HepG2 (cell line): ENCODE data around the gene NFKBIA. TPM values are rescaled to one million over a fixed set of nuclear protein-coding genes. Genes with fewer than 3 reads are reported as not detected.

Experiments
- GTF3A ChIP-seq: sonication (generic); formaldehyde crosslinking; conservative IDR thresholded peaks from 2 replicates; pipeline ENCODE4 v1.4.0; 2020; ENCODE audit warnings: mild to moderate bottlenecking, missing genetic modification reagents
- HOXA3 ChIP-seq: sonication (generic); formaldehyde crosslinking; IDR thresholded peaks from 2 replicates; pipeline ENCODE4 v1.5.0; 2020; ENCODE audit warnings: missing genetic modification reagents
- MIXL1 ChIP-seq: IDR thresholded peaks from 2 replicates; pipeline ENCODE4 v1.6.1; 2016
- NFATC3 ChIP-seq: sonication (generic); formaldehyde crosslinking; IDR thresholded peaks from 2 replicates; pipeline ENCODE4 v1.5.1; 2020; ENCODE audit warnings: mild to moderate bottlenecking, missing genetic modification reagents
- PHF8 ChIP-seq: sonication (generic); formaldehyde crosslinking; IDR thresholded peaks from 2 replicates; pipeline ENCODE4 v1.5.0; 2020; ENCODE audit warnings: missing genetic modification reagents
- POLR2A ChIP-seq, 2 experiments: IDR thresholded peaks; 2 replicates each; pipeline ENCODE4 v1.6.1; 2011; ENCODE audit warnings: low read depth in 2 of 2, low read length in 2 of 2, mild to moderate bottlenecking in 1 of 2, moderate library complexity in 1 of 2; ENCODE audit not compliant: insufficient read depth in 1 of 2
- SMC3 ChIP-seq: IDR thresholded peaks from 2 replicates; pipeline ENCODE4 v1.6.1; 2011; ENCODE audit warnings: low read length, improper control_type of control experiment
- SRF ChIP-seq: IDR thresholded peaks from 2 replicates; pipeline ENCODE4 v1.6.1; 2011; ENCODE audit warnings: mild to moderate bottlenecking, low read depth, low read length, moderate library complexity
- TAF15 ChIP-seq: fragments of 200-400 bp; formaldehyde crosslinking; IDR thresholded peaks from one replicate; pipeline ENCODE4 v1.6.1; 2018; ENCODE audit warnings: mild to moderate bottlenecking, low read depth, low read length; ENCODE audit not compliant: poor library complexity, severe bottlenecking
- TGIF2 ChIP-seq: IDR thresholded peaks from 2 replicates; pipeline ENCODE4 v1.6.1; 2016; ENCODE audit warnings: control low read depth, missing compliant biosample characterization
- ZMAT3 ChIP-seq: sonication (generic); formaldehyde crosslinking; conservative IDR thresholded peaks from 2 replicates; pipeline ENCODE4 v1.7.0; 2021; ENCODE audit warnings: missing genetic modification reagents
- ZNF17 ChIP-seq: sonication (generic); formaldehyde crosslinking; IDR thresholded peaks from 2 replicates; pipeline ENCODE4 v1.5.0; 2020; ENCODE audit warnings: mild to moderate bottlenecking, missing genetic modification reagents
- ZNF180 ChIP-seq: sonication (generic); formaldehyde crosslinking; IDR thresholded peaks from 2 replicates; pipeline ENCODE4 v1.4.0; 2020; ENCODE audit warnings: low read depth, missing genetic modification reagents, borderline replicate concordance
- ZNF225 ChIP-seq: sonication (generic); formaldehyde crosslinking; IDR thresholded peaks from 2 replicates; pipeline ENCODE4 v1.4.0; 2020; ENCODE audit warnings: mild to moderate bottlenecking, missing genetic modification reagents
- ZNF570 ChIP-seq: sonication (generic); formaldehyde crosslinking; IDR thresholded peaks from 2 replicates; pipeline ENCODE4 v1.4.0; 2020; ENCODE audit warnings: mild to moderate bottlenecking, missing genetic modification reagents, borderline replicate concordance
- polyA plus RNA-seq, 8 experiments: library from polyadenylated mRNA; depleted of rRNA in 3 of 8; stranded (reverse) in 7 of 8; unstranded in 1 of 8; fragments of >200 nt; fragmentation: Illumina TruSeq in 4 of 8; extraction: Trizol in 4 of 8; gene quantifications; 2 replicates each; pipeline versions ENCODE4 v1.2.1 to v1.2.3, GENCODE V29; 2011 to 2016; ENCODE audit warnings: low read depth in 4 of 8, missing spikeins in 1 of 8, mixed read lengths in 1 of 8; ENCODE audit not compliant: insufficient read depth in 1 of 8
- total RNA-seq, 5 experiments: library from RNA; depleted of rRNA; stranded (reverse); fragments of >200 nt; fragmentation: Illumina TruSeq; extraction: Trizol; gene quantifications; 2 replicates each; pipeline ENCODE4 v1.2.3, GENCODE V29; 2016; ENCODE audit warnings: low read depth in 1 of 5
- TF ChIP-seq, protein P1 (sequence below): sonication (generic); formaldehyde crosslinking; IDR thresholded peaks from 2 replicates; pipeline ENCODE4 v1.4.0; 2020; ENCODE audit warnings: mild to moderate bottlenecking, missing genetic modification reagents
- TF ChIP-seq, protein P2 (sequence below): sonication (generic); formaldehyde crosslinking; IDR thresholded peaks from 2 replicates; pipeline ENCODE4 v1.4.0; 2020; ENCODE audit warnings: missing genetic modification reagents

NFKBIA gene
- total and polyA plus RNA-seq, 2 of the 13 experiments (the other 11 are each of a cell fraction or from before 2014, with no cell fraction given) = 197 to 319 TPM

DNA sequence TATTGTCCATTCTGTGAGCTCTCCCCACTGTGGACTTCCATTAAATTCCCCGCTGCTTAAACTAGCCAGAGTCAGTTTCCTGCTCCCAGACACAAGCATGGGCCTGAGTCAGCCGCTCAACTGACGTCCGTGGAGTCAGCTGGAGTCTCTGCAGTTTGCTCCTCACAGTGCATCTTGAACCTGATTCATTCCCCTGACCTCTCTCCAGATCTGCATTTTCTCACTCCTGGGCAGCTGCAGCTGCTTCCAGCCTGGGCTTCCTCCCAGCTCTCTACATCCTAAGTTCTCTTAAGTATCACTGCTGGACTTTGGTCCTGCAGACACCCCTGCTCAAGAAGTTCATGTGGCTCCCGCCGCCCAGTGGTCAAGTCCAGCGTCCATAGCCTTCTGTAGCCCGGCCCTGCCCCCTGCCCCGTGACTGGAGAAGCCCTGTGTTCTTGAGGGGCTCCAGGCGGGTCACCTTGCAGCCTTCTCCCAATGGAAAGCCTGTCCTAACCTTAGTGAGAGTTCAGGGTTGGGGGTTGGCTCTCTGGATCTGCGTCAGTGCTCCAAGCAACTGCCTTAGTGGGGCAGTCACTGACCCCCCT lies 20.0 kb downstream of the NFKBIA start (continued):
- TF ChIP-seq, protein P1, sequence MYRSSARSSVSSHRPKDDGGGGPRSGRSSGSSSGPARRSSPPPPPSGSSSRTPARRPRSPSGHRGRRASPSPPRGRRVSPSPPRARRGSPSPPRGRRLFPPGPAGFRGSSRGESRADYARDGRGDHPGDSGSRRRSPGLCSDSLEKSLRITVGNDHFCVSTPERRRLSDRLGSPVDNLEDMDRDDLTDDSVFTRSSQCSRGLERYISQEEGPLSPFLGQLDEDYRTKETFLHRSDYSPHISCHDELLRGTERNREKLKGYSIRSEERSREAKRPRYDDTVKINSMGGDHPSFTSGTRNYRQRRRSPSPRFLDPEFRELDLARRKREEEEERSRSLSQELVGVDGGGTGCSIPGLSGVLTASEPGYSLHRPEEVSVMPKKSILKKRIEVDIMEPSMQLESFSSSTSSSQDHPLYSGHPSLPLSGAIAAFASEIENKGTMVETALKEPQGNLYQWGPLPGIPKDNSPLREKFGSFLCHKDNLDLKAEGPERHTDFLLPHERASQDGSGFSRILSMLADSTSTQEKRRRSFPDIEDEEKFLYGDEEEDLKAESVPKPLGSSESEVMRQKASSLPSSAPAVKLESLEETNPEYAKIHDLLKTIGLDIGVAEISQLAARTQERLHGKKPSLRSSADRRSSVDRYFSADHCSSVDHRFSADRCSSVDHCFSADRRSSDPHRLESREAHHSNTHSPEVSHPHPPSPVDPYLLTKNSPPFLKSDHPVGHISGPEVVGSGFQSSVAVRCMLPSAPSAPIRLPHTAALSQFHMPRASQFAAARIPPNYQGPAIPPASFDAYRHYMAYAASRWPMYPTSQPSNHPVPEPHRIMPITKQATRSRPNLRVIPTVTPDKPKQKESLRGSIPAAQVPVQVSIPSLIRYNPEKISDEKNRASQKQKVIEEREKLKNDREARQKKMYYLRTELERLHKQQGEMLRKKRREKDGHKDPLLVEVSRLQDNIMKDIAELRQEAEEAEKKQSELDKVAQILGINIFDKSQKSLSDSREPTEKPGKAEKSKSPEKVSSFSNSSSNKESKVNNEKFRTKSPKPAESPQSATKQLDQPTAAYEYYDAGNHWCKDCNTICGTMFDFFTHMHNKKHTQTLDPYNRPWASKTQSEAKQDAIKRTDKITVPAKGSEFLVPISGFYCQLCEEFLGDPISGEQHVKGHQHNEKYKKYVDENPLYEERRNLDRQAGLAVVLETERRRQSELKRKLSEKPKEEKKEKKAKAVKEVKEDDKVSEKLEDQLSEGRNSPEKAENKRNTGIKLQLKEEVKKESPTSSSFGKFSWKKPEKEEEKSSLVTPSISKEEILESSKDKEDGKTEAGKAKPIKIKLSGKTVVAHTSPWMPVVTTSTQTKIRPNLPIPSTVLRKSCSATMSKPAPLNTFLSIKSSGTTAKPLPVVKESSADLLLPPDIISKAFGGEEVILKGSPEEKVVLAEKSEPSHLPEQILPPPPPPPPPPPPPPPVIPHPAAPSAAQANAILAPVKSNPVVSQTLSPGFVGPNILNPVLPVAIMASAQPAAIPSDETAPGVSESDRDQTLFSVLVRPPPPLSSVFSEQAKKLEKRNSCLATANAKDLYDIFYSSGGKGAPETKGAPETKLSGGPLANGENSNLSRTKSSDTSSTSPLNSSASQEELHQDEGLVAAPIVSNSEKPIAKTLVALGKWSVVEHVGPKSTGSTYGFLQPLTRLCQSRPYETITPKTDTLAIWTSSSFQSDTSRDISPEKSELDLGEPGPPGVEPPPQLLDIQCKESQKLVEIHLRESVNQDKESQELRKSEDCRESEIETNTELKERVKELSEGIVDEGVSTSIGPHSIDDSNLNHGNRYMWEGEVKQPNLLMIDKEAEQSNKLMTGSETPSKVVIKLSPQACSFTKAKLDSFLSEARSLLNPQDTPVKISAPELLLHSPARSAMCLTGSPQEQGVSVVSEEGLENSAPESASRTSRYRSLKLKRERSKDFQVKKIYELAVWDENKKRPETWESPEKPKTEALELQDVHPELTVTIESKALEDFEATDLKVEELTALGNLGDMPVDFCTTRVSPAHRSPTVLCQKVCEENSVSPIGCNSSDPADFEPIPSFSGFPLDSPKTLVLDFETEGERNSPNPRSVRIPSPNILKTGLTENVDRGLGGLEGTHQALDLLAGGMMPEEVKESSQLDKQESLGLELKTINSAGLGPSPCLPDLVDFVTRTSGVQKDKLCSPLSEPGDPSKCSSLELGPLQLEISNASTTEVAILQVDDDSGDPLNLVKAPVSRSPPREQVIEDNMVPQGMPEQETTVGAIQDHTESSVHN (CRISPR knock-in tag) = no peak
- TF ChIP-seq, protein P2, sequence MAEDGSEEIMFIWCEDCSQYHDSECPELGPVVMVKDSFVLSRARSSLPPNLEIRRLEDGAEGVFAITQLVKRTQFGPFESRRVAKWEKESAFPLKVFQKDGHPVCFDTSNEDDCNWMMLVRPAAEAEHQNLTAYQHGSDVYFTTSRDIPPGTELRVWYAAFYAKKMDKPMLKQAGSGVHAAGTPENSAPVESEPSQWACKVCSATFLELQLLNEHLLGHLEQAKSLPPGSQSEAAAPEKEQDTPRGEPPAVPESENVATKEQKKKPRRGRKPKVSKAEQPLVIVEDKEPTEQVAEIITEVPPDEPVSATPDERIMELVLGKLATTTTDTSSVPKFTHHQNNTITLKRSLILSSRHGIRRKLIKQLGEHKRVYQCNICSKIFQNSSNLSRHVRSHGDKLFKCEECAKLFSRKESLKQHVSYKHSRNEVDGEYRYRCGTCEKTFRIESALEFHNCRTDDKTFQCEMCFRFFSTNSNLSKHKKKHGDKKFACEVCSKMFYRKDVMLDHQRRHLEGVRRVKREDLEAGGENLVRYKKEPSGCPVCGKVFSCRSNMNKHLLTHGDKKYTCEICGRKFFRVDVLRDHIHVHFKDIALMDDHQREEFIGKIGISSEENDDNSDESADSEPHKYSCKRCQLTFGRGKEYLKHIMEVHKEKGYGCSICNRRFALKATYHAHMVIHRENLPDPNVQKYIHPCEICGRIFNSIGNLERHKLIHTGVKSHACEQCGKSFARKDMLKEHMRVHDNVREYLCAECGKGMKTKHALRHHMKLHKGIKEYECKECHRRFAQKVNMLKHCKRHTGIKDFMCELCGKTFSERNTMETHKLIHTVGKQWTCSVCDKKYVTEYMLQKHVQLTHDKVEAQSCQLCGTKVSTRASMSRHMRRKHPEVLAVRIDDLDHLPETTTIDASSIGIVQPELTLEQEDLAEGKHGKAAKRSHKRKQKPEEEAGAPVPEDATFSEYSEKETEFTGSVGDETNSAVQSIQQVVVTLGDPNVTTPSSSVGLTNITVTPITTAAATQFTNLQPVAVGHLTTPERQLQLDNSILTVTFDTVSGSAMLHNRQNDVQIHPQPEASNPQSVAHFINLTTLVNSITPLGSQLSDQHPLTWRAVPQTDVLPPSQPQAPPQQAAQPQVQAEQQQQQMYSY (CRISPR knock-in tag) = no peak
- no peak for TF ChIP-seq SRF
- no peak for TF ChIP-seq ZNF17
- no peak for TF ChIP-seq ZNF225 (CRISPR knock-in tag)
- TF ChIP-seq TAF15 = no peak
- TF ChIP-seq NFATC3 (CRISPR knock-in tag) = 0 out of 2 replicates have a peak, but pooled peaks have one; percentile 87
- TF ChIP-seq MIXL1 = 0 out of 2 replicates have a peak, but pooled peaks have one; percentile 14
- peak; percentile 61 for TF ChIP-seq SMC3
- TF ChIP-seq ZMAT3 = peak; percentile 69; the same call in 1 of the 2 replicates
- no peak for TF ChIP-seq HOXA3 (CRISPR knock-in tag)
- TF ChIP-seq POLR2A (IDR thresholded peaks at IDR 0.05; ENCODE audit: insufficient read depth in 1 of 2, low read depth in 2 of 2, low read length in 2 of 2) = no peak
- peak; percentile 40 for TF ChIP-seq PHF8 (CRISPR knock-in tag)
- no peak for TF ChIP-seq ZNF180 (CRISPR knock-in tag)
- TF ChIP-seq ZNF570 = no peak
- TF ChIP-seq TGIF2 (CRISPR knock-in tag) = no peak
- TF ChIP-seq GTF3A (CRISPR knock-in tag) = peak; percentile 12; the same call in 1 of the 2 replicates
